Erythroblast (primary cell): ENCODE results near the gene RAB1A.

Experiments used
- GATA1 ChIP-seq: IDR thresholded peaks from 2 replicates; pipeline ENCODE4 v1.6.1; 2011; ENCODE audit warnings: low read depth, mild to moderate bottlenecking, control low read depth, low read length, moderate library complexity
- POLR2A ChIP-seq: IDR thresholded peaks from 2 replicates; pipeline ENCODE4 v1.6.1; 2011; ENCODE audit warnings: mild to moderate bottlenecking, low read length

- TF ChIP-seq POLR2A: no peak
- no peak for TF ChIP-seq GATA1
These were observed 21.1 kb downstream of the RAB1A start for GRCh38 chr2:65108780-65109179.
